GM18870 (cell line): Measurements from ENCODE around the gene PLK1.
"Not testable (repeated sequence)": the region's sequence is repeated elsewhere in the genome, so short reads cannot be mapped to it uniquely, and the experiment has no call there.

ENCODE experiments used
- ATAC-seq: cut with Tn5 transposase; IDR thresholded peaks from one replicate; pipeline ENCODE4 v1.9.1; 2021; ENCODE audit warnings: moderate library complexity; ENCODE audit not compliant: unreplicated experiment

PLK1 gene

GRCh38 chr16:23706439-23706838 is 27.8 kb downstream of the PLK1 start:
- no peak for ATAC-seq

- ATAC-seq = no peak
These were observed 30.8 kb downstream of the PLK1 start for GRCh38 chr16:23709536-23709935.

GRCh38 chr16:23710008-23710407 is 31.3 kb downstream of the PLK1 start:
- no peak for ATAC-seq

- ATAC-seq = no peak
These were observed 31.8 kb downstream of the PLK1 start for GRCh38 chr16:23710504-23710903.

GRCh38 chr16:23711785-23712184 is 33.1 kb downstream of the PLK1 start:
- ATAC-seq = no peak

GRCh38 chr16:23712976-23713375 is 34.3 kb downstream of the PLK1 start, which contains the start of gene ERN2:
Gene ERN2, minus strand, starts transcription at chr16:23713222. Its CDS starts 35 bp downstream, at chr16:23713187.
- no peak for ATAC-seq

- no peak for ATAC-seq
These were observed 37.8 kb downstream of the PLK1 start for GRCh38 chr16:23716484-23716883.

GRCh38 chr16:23722613-23723240 is 44.0 kb downstream of the PLK1 start:
- not testable (repeated sequence) for ATAC-seq

- no peak for ATAC-seq
These were observed 45.6 kb downstream of the PLK1 start for GRCh38 chr16:23724096-23724784.

- no peak for ATAC-seq
These were observed 46.1 kb downstream of the PLK1 start for GRCh38 chr16:23724785-23725131.

GRCh38 chr16:23726710-23727109 is 48.0 kb downstream of the PLK1 start:
- ATAC-seq = no peak

- no peak for ATAC-seq
These were observed 49.4 kb downstream of the PLK1 start for GRCh38 chr16:23728112-23728477.

GRCh38 chr16:23729503-23730424 is 51.1 kb downstream of the PLK1 start:
- no peak for ATAC-seq

GRCh38 chr16:23734176-23734893 is 55.6 kb downstream of the PLK1 start:
- no peak for ATAC-seq

- ATAC-seq = not testable (repeated sequence)
These were observed 58.8 kb downstream of the PLK1 start for GRCh38 chr16:23737423-23738028.

GRCh38 chr16:23739516-23739915 is 60.8 kb downstream of the PLK1 start:
- ATAC-seq = no peak
